ENCODE data around the gene ME3. TPM values are rescaled to one million over a fixed set of nuclear protein-coding genes. Genes with fewer than 3 reads are reported as not detected.

Gene ME3
- total and polyA plus RNA-seq, 2 donors (not counting 1 experiment from before 2014, with no cell fraction given), result 8.8 to 50.7 TPM

DNA sequence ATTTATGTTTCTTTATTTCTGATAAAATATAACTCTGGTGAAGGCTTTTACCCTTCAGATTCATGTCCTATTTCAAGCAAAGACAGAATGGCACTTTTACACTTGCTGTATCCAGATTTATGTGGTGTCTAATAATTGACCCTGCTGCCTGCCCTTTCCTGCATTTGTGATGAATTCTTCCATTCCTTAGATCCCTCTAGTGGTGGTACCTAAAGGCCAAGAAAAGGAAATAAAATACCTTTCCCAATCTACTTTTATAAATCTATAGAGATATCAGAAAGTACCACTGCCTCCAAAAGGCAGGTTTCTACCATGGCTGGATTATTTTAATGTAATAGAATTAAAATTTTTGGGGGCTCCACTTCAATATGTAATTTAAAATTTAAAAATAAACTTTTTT lies 263.6 kb downstream of the ME3 start:
- H3K4me1 ChIP-seq (ENCODE audit: control insufficient read depth, extremely low read depth, insufficient read depth, low read length), result no peaks in the 10 kb centered on the region
- H3K4me3 ChIP-seq (replicated peaks in 1 of 4; ENCODE audit: control extremely low read depth in 1 of 4, insufficient read depth in 1 of 4, low read depth in 3 of 4, low read length in 4 of 4), result no peak overlapping the region
- H3K4me2 ChIP-seq (ENCODE audit: extremely low read depth, insufficient read depth, low read length), result no peak overlapping the region
- TF ChIP-seq EZH2 (IDR thresholded peaks at IDR 0.05; ENCODE audit: low read length, missing control alignments), result no peak
- peak; percentile 31 to 40 for TF ChIP-seq CTCF (conservative IDR thresholded peaks at IDR 0.05 in 1 of 2, IDR thresholded peaks at IDR 0.05 in 1 of 2; ENCODE audit: low read depth in 1 of 2, low read length in 2 of 2)
- H3K27me3 ChIP-seq (ENCODE audit: control insufficient read depth, insufficient read depth, low read length), result no peaks in the 10 kb centered on the region
- no peaks in the 10 kb centered on the region for H4K20me1 ChIP-seq (ENCODE audit: control insufficient read depth, extremely low read depth, insufficient read depth, low read length)
- no peaks in the 10 kb centered on the region for H3K9me3 ChIP-seq (ENCODE audit: control insufficient read depth, insufficient read depth, low read depth, low read length)
- DNase-seq (ENCODE audit: low read depth in 2 of 2), result peak in 1 of 2 donors; percentile 5
- no peaks in the 10 kb centered on the region for H3K79me2 ChIP-seq (ENCODE audit: control insufficient read depth, insufficient read depth, low read length)
- no peaks in the 10 kb centered on the region for H3K36me3 ChIP-seq (ENCODE audit: control insufficient read depth, insufficient read depth, low read length)
- H3K9ac ChIP-seq (ENCODE audit: insufficient read depth, low read length), result no peak overlapping the region
- H2AFZ ChIP-seq (ENCODE audit: low read length), result no peak overlapping the region
- H3K27ac ChIP-seq (ENCODE audit: insufficient read depth, low read length), result no peak overlapping the region

GRCh38 chr11:86403458-86403857 lies 269.0 kb downstream of the ME3 start:
- H3K4me3 ChIP-seq (replicated peaks in 1 of 4; ENCODE audit: control extremely low read depth in 1 of 4, insufficient read depth in 1 of 4, low read depth in 3 of 4, low read length in 4 of 4), result no peak overlapping the region
- DNase-seq (ENCODE audit: low read depth in 2 of 2), result no peak
- no peaks in the 10 kb centered on the region for H3K36me3 ChIP-seq (ENCODE audit: control insufficient read depth, insufficient read depth, low read length)
- no peaks in the 10 kb centered on the region for H4K20me1 ChIP-seq (ENCODE audit: control insufficient read depth, extremely low read depth, insufficient read depth, low read length)
- no peak overlapping the region for H3K27ac ChIP-seq (ENCODE audit: insufficient read depth, low read length)
- H3K4me1 ChIP-seq (ENCODE audit: control insufficient read depth, extremely low read depth, insufficient read depth, low read length), result no peaks in the 10 kb centered on the region
- H3K9me3 ChIP-seq (ENCODE audit: control insufficient read depth, insufficient read depth, low read depth, low read length), result no peaks in the 10 kb centered on the region
- no peak overlapping the region for H3K9ac ChIP-seq (ENCODE audit: insufficient read depth, low read length)
- no peaks in the 10 kb centered on the region for H3K27me3 ChIP-seq (ENCODE audit: control insufficient read depth, insufficient read depth, low read length)
- H2AFZ ChIP-seq (ENCODE audit: low read length), result no peak overlapping the region
- TF ChIP-seq CTCF (conservative IDR thresholded peaks at IDR 0.05 in 1 of 2, IDR thresholded peaks at IDR 0.05 in 1 of 2; ENCODE audit: low read depth in 1 of 2, low read length in 2 of 2) (no peak), EZH2 (IDR thresholded peaks at IDR 0.05; ENCODE audit: low read length, missing control alignments) (no peak)
- H3K4me2 ChIP-seq (ENCODE audit: extremely low read depth, insufficient read depth, low read length), result no peak overlapping the region
- no peaks in the 10 kb centered on the region for H3K79me2 ChIP-seq (ENCODE audit: control insufficient read depth, insufficient read depth, low read length)

DNA sequence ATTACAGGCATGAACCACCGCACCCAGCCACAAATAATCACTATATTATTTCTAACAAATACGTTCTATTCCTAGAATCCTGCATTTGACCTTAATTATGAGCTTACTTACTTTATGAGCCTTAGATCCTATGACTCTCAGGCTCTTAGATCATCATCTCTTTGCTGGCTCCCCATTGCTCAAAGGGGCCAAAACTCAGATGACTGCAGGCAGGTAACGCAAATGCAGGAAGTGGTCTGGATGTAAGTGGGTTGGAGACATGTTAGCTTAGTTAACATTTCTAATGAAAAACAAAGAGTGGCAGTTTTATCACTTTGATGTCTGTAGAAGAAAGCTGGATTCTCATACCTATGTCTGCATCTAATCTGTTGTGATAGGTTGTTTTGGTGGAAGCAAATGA lies 274.3 kb downstream of the ME3 start:
- Histone ChIP-seq H3K4me1 (ENCODE audit: control insufficient read depth, extremely low read depth, insufficient read depth, low read length) (peaks cover 6% of the 10 kb centered on the region), H2AFZ (ENCODE audit: low read length) (no peak overlapping the region), H4K20me1 (ENCODE audit: control insufficient read depth, extremely low read depth, insufficient read depth, low read length) (no peaks in the 10 kb centered on the region), H3K27me3 (ENCODE audit: control insufficient read depth, insufficient read depth, low read length) (no peaks in the 10 kb centered on the region), H3K27ac (ENCODE audit: insufficient read depth, low read length) (no peak overlapping the region), H3K9ac (ENCODE audit: insufficient read depth, low read length) (no peak overlapping the region), H3K36me3 (ENCODE audit: control insufficient read depth, insufficient read depth, low read length) (no peaks in the 10 kb centered on the region), H3K79me2 (ENCODE audit: control insufficient read depth, insufficient read depth, low read length) (no peaks in the 10 kb centered on the region), H3K9me3 (ENCODE audit: control insufficient read depth, insufficient read depth, low read depth, low read length) (no peaks in the 10 kb centered on the region), H3K4me3 (replicated peaks in 1 of 4; ENCODE audit: control extremely low read depth in 1 of 4, insufficient read depth in 1 of 4, low read depth in 3 of 4, low read length in 4 of 4) (no peak overlapping the region), H3K4me2 (ENCODE audit: extremely low read depth, insufficient read depth, low read length) (no peak overlapping the region)
- TF ChIP-seq EZH2 (IDR thresholded peaks at IDR 0.05; ENCODE audit: low read length, missing control alignments), result no peak
- TF ChIP-seq CTCF (conservative IDR thresholded peaks at IDR 0.05 in 1 of 2, IDR thresholded peaks at IDR 0.05 in 1 of 2; ENCODE audit: low read depth in 1 of 2, low read length in 2 of 2), result no peak
- no peak for DNase-seq (ENCODE audit: low read depth in 2 of 2)

All from fibroblast of lung (primary cell).